ENCODE measurements around the gene ANAPC2.

GRCh38 chr9:137160054-137160425 is 28.3 kb downstream of the ANAPC2 start:
- TF ChIP-seq CTCF (IDR thresholded peaks at IDR 0.05) (no peak), SIN3A (IDR thresholded peaks at IDR 0.05; ENCODE audit: borderline replicate concordance, insufficient read depth, low read depth, low read length) (no peak)

Measured in Panc1 (cell line).